Peyer's patch (tissue), 4 donors: Measurements from ENCODE around the gene DIAPH2. TPM values are rescaled to one million over a fixed set of nuclear protein-coding genes. Genes with fewer than 3 reads are reported as not detected.

ENCODE experiments used
- DNase-seq, 3 donors: peaks; one replicate each; pipeline ENCODE4 v3.0.0-alpha.2; 2017 to 2019
- H3K27ac ChIP-seq, 4 donors: fragments of 200-600 bp; sonication (generic); one replicate each; pipeline ENCODE4 v1.5.1; 2016 to 2019
- H3K27me3 ChIP-seq, 2 donors: fragments of 200-600 bp; sonication (generic); one replicate each; pipeline ENCODE4 v1.5.1; 2019
- H3K36me3 ChIP-seq, 3 donors: fragments of 200-600 bp; sonication (generic); one replicate each; pipeline ENCODE4 v1.5.1; 2016 to 2019
- H3K4me1 ChIP-seq, 4 donors: fragments of 200-600 bp; sonication (generic); one replicate each; pipeline ENCODE4 v1.5.1; 2016 to 2019
- H3K4me3 ChIP-seq, 4 donors: fragments of 200-600 bp; sonication (generic); 1 replicate in 3 of 4; 2 replicates in 1 of 4; pipeline ENCODE4 v1.5.1; 2016 to 2019; ENCODE audit warnings: mild to moderate bottlenecking in 1 of 4
- H3K9me3 ChIP-seq, 4 donors: fragments of 200-600 bp; sonication (generic); one replicate each; pipeline ENCODE4 v1.5.1; 2016 to 2019; ENCODE audit warnings: mild to moderate bottlenecking in 1 of 4
- CTCF ChIP-seq, 6 experiments: fragments of 450-650 bp in 4 of 6; fragments of 200-600 bp in 2 of 6; sonication (generic) in 1 of 6; IDR thresholded peaks; one replicate each; pipeline ENCODE4 v1.5.1; 2017 to 2019; ENCODE audit warnings: antibody characterized with exemption in 6 of 6, mild to moderate bottlenecking in 3 of 6, moderate library complexity in 1 of 6
- POLR2A ChIP-seq, 2 donors: fragments of 450-650 bp; IDR thresholded peaks; one replicate each; pipeline ENCODE4 v1.5.1; 2017; ENCODE audit warnings: antibody characterized with exemption in 2 of 2, mild to moderate bottlenecking in 2 of 2, moderate library complexity in 2 of 2
- total RNA-seq, 4 donors: library from RNA; depleted of rRNA; stranded (reverse); fragments of >200 nt; gene quantifications; one replicate each; pipeline ENCODE4 v1.1.0, GENCODE V29; 2016

DIAPH2 gene
- total RNA-seq, 4 donors from 2014 or later, result 15.1 to 114 (median 33.0) TPM

- TF ChIP-seq POLR2A (IDR thresholded peaks at IDR 0.05), result no peak
- no peak for TF ChIP-seq CTCF (IDR thresholded peaks at IDR 0.05)
These were observed 712.7 kb downstream of the DIAPH2 start for GRCh38 chrX:97397371-97397770.

GRCh38 chrX:97398030-97398551 is 713.4 kb downstream of the DIAPH2 start:
- Histone ChIP-seq H3K4me1 (no peaks in the 10 kb centered on the region), H3K27me3 (no peaks in the 10 kb centered on the region), H3K36me3 (no peaks in the 10 kb centered on the region), H3K4me3 (no peak overlapping the region), H3K9me3 (no peaks in the 10 kb centered on the region), H3K27ac (no peak overlapping the region)
- DNase-seq, result no peak
- TF ChIP-seq CTCF (IDR thresholded peaks at IDR 0.05) (no peak), POLR2A (IDR thresholded peaks at IDR 0.05) (no peak)

More at GRCh38 chrX:97397371-97397770, 712.7 kb downstream of the DIAPH2 start:
- no peaks in the 10 kb centered on the region for H3K36me3 ChIP-seq
- no peaks in the 10 kb centered on the region for H3K4me1 ChIP-seq
- H3K27me3 ChIP-seq, result no peaks in the 10 kb centered on the region
- DNase-seq, result no peak
- H3K9me3 ChIP-seq, result no peaks in the 10 kb centered on the region
- no peak overlapping the region for H3K27ac ChIP-seq
- H3K4me3 ChIP-seq, result no peak overlapping the region

- no peaks in the 10 kb centered on the region for H3K4me1 ChIP-seq
- H3K9me3 ChIP-seq, result no peaks in the 10 kb centered on the region
- H3K27me3 ChIP-seq, result no peaks in the 10 kb centered on the region
- no peak for TF ChIP-seq POLR2A (IDR thresholded peaks at IDR 0.05)
- TF ChIP-seq CTCF (IDR thresholded peaks at IDR 0.05), result no peak
- H3K36me3 ChIP-seq, result no peaks in the 10 kb centered on the region
- no peak overlapping the region for H3K4me3 ChIP-seq
- H3K27ac ChIP-seq, result no peak overlapping the region
- DNase-seq, result no peak
These were observed 714.8 kb downstream of the DIAPH2 start for GRCh38 chrX:97399400-97399799.

- no peak for DNase-seq
- H3K4me1 ChIP-seq, result no peaks in the 10 kb centered on the region
- no peak overlapping the region for H3K27ac ChIP-seq
- TF ChIP-seq CTCF (IDR thresholded peaks at IDR 0.05) (no peak), POLR2A (IDR thresholded peaks at IDR 0.05) (no peak)
- no peaks in the 10 kb centered on the region for H3K36me3 ChIP-seq
- no peaks in the 10 kb centered on the region for H3K27me3 ChIP-seq
- H3K9me3 ChIP-seq, result no peaks in the 10 kb centered on the region
- no peak overlapping the region for H3K4me3 ChIP-seq
These were observed 715.9 kb downstream of the DIAPH2 start for GRCh38 chrX:97400492-97400891.

GRCh38 chrX:97401154-97401553 is 716.5 kb downstream of the DIAPH2 start:
- Histone ChIP-seq H3K9me3 (no peaks in the 10 kb centered on the region), H3K4me3 (no peak overlapping the region), H3K27me3 (no peaks in the 10 kb centered on the region), H3K27ac (peak overlapping the region in 1 of 4 donors; percentile 25), H3K36me3 (no peaks in the 10 kb centered on the region), H3K4me1 (no peaks in the 10 kb centered on the region)
- DNase-seq, result peak in 1 of 3 donors; percentile 48
- no peak for TF ChIP-seq POLR2A (IDR thresholded peaks at IDR 0.05)
- no peak for TF ChIP-seq CTCF (IDR thresholded peaks at IDR 0.05)
